ENCODE data around the gene DENND5A.

GRCh38 chr11:9259981-9260837 lies 4.9 kb downstream of the DENND5A start:
- TF ChIP-seq CTCF (IDR thresholded peaks at IDR 0.05; ENCODE audit: insufficient read depth, low read depth, low read length) (peak; percentile 24), EZH2 (IDR thresholded peaks at IDR 0.05; ENCODE audit: insufficient read depth, low read length) (no peak)
